Suppressor macrophage treated with lipopolysaccharide for 1 hour (primary cell): ENCODE measurements around the gene ELMO2.
A peak's percentile ranks its signal among the peaks of the same experiment; 100 is the strongest.

ENCODE experiments used
- DNase-seq, 3 donors: peaks; one replicate each; pipeline ENCODE4 v3.0.0-alpha.2; 2020 to 2022

The ELMO2 gene

GRCh38 chr20:46406200-46406985 is at the start of gene ELMO2:
Gene ELMO2, minus strand, starts transcription at chr20:46406615. Its CDS starts 12,133 bp downstream, at chr20:46394482.
- peak; percentile 98 to 99 (median 99) for DNase-seq

GRCh38 chr20:46455729-46456128 is 49.3 kb upstream of the ELMO2 start:
- DNase-seq: no peak

GRCh38 chr20:46446851-46447250 is 40.4 kb upstream of the ELMO2 start:
- no peak for DNase-seq

GRCh38 chr20:46439837-46440236 is 33.4 kb upstream of the ELMO2 start:
- no peak for DNase-seq

GRCh38 chr20:46438156-46438750 is 31.8 kb upstream of the ELMO2 start:
- peak; percentile 48 to 51 (median 50) for DNase-seq

GRCh38 chr20:46435146-46435545 is 28.7 kb upstream of the ELMO2 start:
- DNase-seq: no peak

- DNase-seq: no peak
These were observed 28.2 kb upstream of the ELMO2 start for GRCh38 chr20:46434597-46434996.

- DNase-seq: no peak
These were observed 26.6 kb upstream of the ELMO2 start for GRCh38 chr20:46433051-46433450.

GRCh38 chr20:46430921-46431712 is 24.7 kb upstream of the ELMO2 start:
- no peak for DNase-seq

GRCh38 chr20:46427384-46427783 is 21.0 kb upstream of the ELMO2 start:
- no peak for DNase-seq

- peak; percentile 37 to 44 (median 42) for DNase-seq
These were observed 17.6 kb upstream of the ELMO2 start for GRCh38 chr20:46423882-46424482.

- no peak for DNase-seq
These were observed 16.9 kb upstream of the ELMO2 start for GRCh38 chr20:46423342-46423741.

- no peak for DNase-seq
These were observed 14.5 kb upstream of the ELMO2 start for GRCh38 chr20:46420878-46421277.

- DNase-seq: no peak
These were observed 13.5 kb upstream of the ELMO2 start for GRCh38 chr20:46419882-46420281.

- no peak for DNase-seq
These were observed 10.4 kb upstream of the ELMO2 start for GRCh38 chr20:46416839-46417238.

GRCh38 chr20:46416421-46416820 is 10.0 kb upstream of the ELMO2 start:
- DNase-seq: no peak

- DNase-seq: no peak
These were observed 9.4 kb upstream of the ELMO2 start for GRCh38 chr20:46415773-46416172.

- no peak for DNase-seq
These were observed 8.2 kb upstream of the ELMO2 start for GRCh38 chr20:46414608-46415007.

- no peak for DNase-seq
These were observed 5.2 kb upstream of the ELMO2 start for GRCh38 chr20:46411637-46412036.

GRCh38 chr20:46408281-46408731 is 1.9 kb upstream of the ELMO2 start:
- no peak for DNase-seq

GRCh38 chr20:46407671-46407996 is 1.2 kb upstream of the ELMO2 start:
- DNase-seq: no peak

- DNase-seq: peak; percentile 88 to 91 (median 88)
These were observed 713 bp upstream of the ELMO2 start for GRCh38 chr20:46406986-46407670.
